Measurements from ENCODE around the gene LSP1. TPM values are rescaled to one million over a fixed set of nuclear protein-coding genes. Genes with fewer than 3 reads are reported as not detected.
A peak's percentile ranks its signal among the peaks of the same experiment; 100 is the strongest.
"Not testable (repeated sequence)": the region's sequence is repeated elsewhere in the genome, so short reads cannot be mapped to it uniquely, and the experiment has no call there.

LSP1 gene
- total RNA-seq, 1 donor from 2014 or later = not detected

- Mint-ChIP-seq H3K27me3 (peaks cover 9% of the 10 kb centered on the region), H3K36me3 (ENCODE audit: insufficient read depth) (no peaks in the 10 kb centered on the region), H3K4me3 (ENCODE audit: low read depth) (no peak overlapping the region), H3K27ac (no peak overlapping the region), H3K9me3 (ENCODE audit: low read depth) (no peaks in the 10 kb centered on the region), H3K4me1 (ENCODE audit: low read depth) (no peaks in the 10 kb centered on the region)
- no peak for TF ChIP-seq CTCF (IDR thresholded peaks at IDR 0.05; ENCODE audit: unreplicated experiment)
- DNase-seq (ENCODE audit: low spot score, unreplicated experiment) = peak; percentile 6
Observed at GRCh38 chr11:1938343-1939005, 85.6 kb downstream of the LSP1 start.

GRCh38 chr11:1939006-1939625 is 86.2 kb downstream of the LSP1 start:
- TF ChIP-seq CTCF (IDR thresholded peaks at IDR 0.05; ENCODE audit: unreplicated experiment) = no peak
- peak; percentile 6 for DNase-seq (ENCODE audit: low spot score, unreplicated experiment)
- H3K27me3 Mint-ChIP-seq = peaks cover 12% of the 10 kb centered on the region
- no peaks in the 10 kb centered on the region for H3K4me1 Mint-ChIP-seq (ENCODE audit: low read depth)
- H3K9me3 Mint-ChIP-seq (ENCODE audit: low read depth) = no peaks in the 10 kb centered on the region
- H3K4me3 Mint-ChIP-seq (ENCODE audit: low read depth) = no peak overlapping the region
- H3K27ac Mint-ChIP-seq = no peak overlapping the region
- H3K36me3 Mint-ChIP-seq (ENCODE audit: insufficient read depth) = no peaks in the 10 kb centered on the region

GRCh38 chr11:1939788-1940187 is 86.9 kb downstream of the LSP1 start:
- H3K4me3 Mint-ChIP-seq (ENCODE audit: low read depth); H3K36me3 Mint-ChIP-seq (ENCODE audit: insufficient read depth); H3K4me1 Mint-ChIP-seq (ENCODE audit: low read depth); DNase-seq (ENCODE audit: low spot score, unreplicated experiment); H3K9me3 Mint-ChIP-seq (ENCODE audit: low read depth): not testable (repeated sequence)
- Mint-ChIP-seq H3K27me3 (peaks cover 11% of the 10 kb centered on the region), H3K27ac (peak overlapping the region; percentile 51)

Small RNA genes lying within 50 kb of the gene (microRNA-seq; reads per million reads assigned to microRNA genes)
- gene MIR4298 (ENCODE audit: borderline number of aligned reads, unreplicated experiment) = not detected
- not detected for gene MIR7847 (ENCODE audit: borderline number of aligned reads, unreplicated experiment)

Other genes with a start within 250 kb of the LSP1 start
- gene KRTAP5-3, start 244.6 kb upstream of the LSP1 start, total RNA-seq = not detected in 2 replicates
- not detected in 2 replicates for gene KRTAP5-4, start 230.9 kb upstream of the LSP1 start, total RNA-seq
- gene KRTAP5-5, start 223.3 kb upstream of the LSP1 start, total RNA-seq = not detected in 2 replicates
- not detected in 2 replicates for gene KRTAP5-6, start 155.9 kb upstream of the LSP1 start, total RNA-seq
- gene IFITM10, start 102.5 kb upstream of the LSP1 start, total RNA-seq = 1.2 TPM in 2 replicates
- gene CTSD, start 89.2 kb upstream of the LSP1 start, total RNA-seq = 158 and 163 TPM in 2 replicates
- gene SYT8, start 18.1 kb upstream of the LSP1 start, total RNA-seq = 0.69 and 1.5 TPM in 2 replicates
- 0.55 and 0.69 TPM in 2 replicates for gene TNNI2, start 14.1 kb upstream of the LSP1 start, total RNA-seq
- not detected in 2 replicates for gene PRR33, start 38.8 kb downstream of the LSP1 start, total RNA-seq
- gene TNNT3, start 66.6 kb downstream of the LSP1 start, total RNA-seq = 0.38 TPM in 1 of 2 replicates, not detected in the other
- 38.1 and 47.2 TPM in 2 replicates for gene MRPL23, start 94.2 kb downstream of the LSP1 start, total RNA-seq
- 17,961 and 19,743 TPM in 2 replicates for gene H19, start 144.8 kb downstream of the LSP1 start, total RNA-seq

Measured in progenitor cell of endocrine pancreas (in vitro differentiated cells).